HepG2 (cell line): Measurements from ENCODE around the gene APOA1. TPM values are rescaled to one million over a fixed set of nuclear protein-coding genes. Genes with fewer than 3 reads are reported as not detected.

Experiments
- ATF6 ChIP-seq: sonication (generic); formaldehyde crosslinking; conservative IDR thresholded peaks from 2 replicates; pipeline ENCODE4 v1.4.0; 2020; ENCODE audit warnings: missing genetic modification reagents
- ATF7-NPFF ChIP-seq: sonication (generic); formaldehyde crosslinking; IDR thresholded peaks from 2 replicates; pipeline ENCODE4 v1.8.1; 2023; ENCODE audit warnings: mild to moderate bottlenecking, low read depth, missing genetic modification reagents, moderate library complexity
- MXD4 ChIP-seq: IDR thresholded peaks from 2 replicates; pipeline ENCODE4 v1.6.1; 2016; ENCODE audit warnings: mild to moderate bottlenecking, missing biosample characterization, missing genetic modification reagents
- TCF7L2 ChIP-seq: IDR thresholded peaks from 2 replicates; pipeline ENCODE4 v1.6.1; 2011; ENCODE audit warnings: mild to moderate bottlenecking, low read depth, low read length, moderate library complexity
- THRA ChIP-seq: sonication (generic); formaldehyde crosslinking; IDR thresholded peaks from 2 replicates; pipeline ENCODE4 v1.4.0; 2020; ENCODE audit warnings: missing genetic modification reagents, borderline replicate concordance
- ZMAT5 ChIP-seq: sonication (generic); formaldehyde crosslinking; IDR thresholded peaks from 2 replicates; pipeline ENCODE4 v1.5.0; 2020; ENCODE audit warnings: mild to moderate bottlenecking, low read depth, missing genetic modification reagents, borderline replicate concordance
- ZNF263 ChIP-seq: sonication (generic); formaldehyde crosslinking; IDR thresholded peaks from 2 replicates; pipeline ENCODE4 v1.4.0; 2020; ENCODE audit warnings: missing genetic modification reagents
- ZNF484 ChIP-seq: sonication (generic); formaldehyde crosslinking; IDR thresholded peaks from 2 replicates; pipeline ENCODE4 v1.5.1; 2020; ENCODE audit warnings: mild to moderate bottlenecking, low read depth, missing genetic modification reagents, borderline replicate concordance
- ZNF510 ChIP-seq: sonication (generic); formaldehyde crosslinking; IDR thresholded peaks from 2 replicates; pipeline ENCODE4 v1.4.0; 2020; ENCODE audit warnings: low read depth, mild to moderate bottlenecking, missing genetic modification reagents
- ZNF703 ChIP-seq: sonication (generic); formaldehyde crosslinking; IDR thresholded peaks from 2 replicates; pipeline ENCODE4 v1.5.1; 2020; ENCODE audit warnings: missing genetic modification reagents, mild to moderate bottlenecking, moderate library complexity, borderline replicate concordance
- polyA plus RNA-seq, 8 experiments: library from polyadenylated mRNA; depleted of rRNA in 3 of 8; stranded (reverse) in 7 of 8; unstranded in 1 of 8; fragments of >200 nt; fragmentation: Illumina TruSeq in 4 of 8; extraction: Trizol in 4 of 8; gene quantifications; 2 replicates each; pipeline versions ENCODE4 v1.2.1 to v1.2.3, GENCODE V29; 2011 to 2016; ENCODE audit warnings: low read depth in 4 of 8, missing spikeins in 1 of 8, mixed read lengths in 1 of 8; ENCODE audit not compliant: insufficient read depth in 1 of 8
- total RNA-seq, 5 experiments: library from RNA; depleted of rRNA; stranded (reverse); fragments of >200 nt; fragmentation: Illumina TruSeq; extraction: Trizol; gene quantifications; 2 replicates each; pipeline ENCODE4 v1.2.3, GENCODE V29; 2016; ENCODE audit warnings: low read depth in 1 of 5
- TF ChIP-seq, protein P1 (sequence below): sonication (generic); formaldehyde crosslinking; IDR thresholded peaks from 2 replicates; pipeline ENCODE4 v1.4.0; 2020; ENCODE audit warnings: missing genetic modification reagents, borderline replicate concordance
- TF ChIP-seq, protein P2 (sequence below): sonication (generic); formaldehyde crosslinking; IDR thresholded peaks from 2 replicates; pipeline ENCODE4 v1.4.0; 2020; ENCODE audit warnings: mild to moderate bottlenecking, missing genetic modification reagents
- TF ChIP-seq, protein P3 (sequence below): sonication (generic); formaldehyde crosslinking; IDR thresholded peaks from 2 replicates; pipeline ENCODE4 v1.5.1; 2020; ENCODE audit warnings: missing genetic modification reagents, mild to moderate bottlenecking, borderline replicate concordance

APOA1 gene
- total and polyA plus RNA-seq, 2 of the 13 experiments (the other 11 are each of a cell fraction or from before 2014, with no cell fraction given): 1,973 to 5,485 TPM

DNA sequence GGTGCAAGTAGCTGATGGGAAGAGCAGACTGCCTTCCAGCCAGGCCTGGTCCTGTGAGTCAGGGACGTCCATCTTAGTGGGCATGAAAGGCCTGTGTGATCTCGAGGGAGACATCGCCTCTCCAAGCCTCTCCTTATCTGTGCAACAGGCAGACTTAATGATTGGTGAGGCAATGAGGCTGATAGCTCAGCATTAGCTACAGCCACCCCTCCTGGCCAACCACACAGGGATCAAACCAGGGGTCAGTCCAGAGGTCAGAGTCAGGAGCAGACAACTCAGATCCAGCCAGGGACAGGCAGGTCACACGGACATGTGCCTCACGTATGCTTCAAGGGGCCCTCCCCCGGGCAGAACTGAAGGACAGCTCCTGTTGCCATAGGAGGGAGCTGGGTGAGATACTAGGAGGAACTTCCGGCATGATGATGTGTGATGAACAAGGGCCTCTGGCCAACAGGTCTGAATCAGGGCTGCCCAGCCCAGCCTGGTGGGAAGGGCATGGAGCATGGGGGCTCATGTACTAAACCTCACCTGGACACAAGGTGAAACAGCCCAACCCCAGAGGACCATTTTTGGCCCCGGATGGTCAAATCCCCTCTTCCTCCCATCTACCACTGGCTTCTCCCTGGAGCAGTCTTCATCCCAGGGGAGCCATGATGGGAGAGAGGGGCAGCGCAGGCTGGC is 10.5 kb downstream of the APOA1 start (continued):
- TF ChIP-seq ZNF510 (CRISPR knock-in tag) (peak; percentile 53; the same call in 1 of the 2 replicates), ZMAT5 (no peak), ZNF484 (no peak), TCF7L2 (no peak), ZNF263 (CRISPR knock-in tag) (peak; percentile 54), THRA (CRISPR knock-in tag) (peak; percentile 85; the same call in 1 of the 2 replicates), ZNF703 (CRISPR knock-in tag) (no peak), MXD4 (0 out of 2 replicates have a peak, but pooled peaks have one; percentile 49), ATF6 (CRISPR knock-in tag) (0 out of 2 replicates have a peak, but pooled peaks have one; percentile 55), ATF7-NPFF (CRISPR knock-in tag) (0 out of 2 replicates have a peak, but pooled peaks have one; percentile 16)
- TF ChIP-seq, protein P1, sequence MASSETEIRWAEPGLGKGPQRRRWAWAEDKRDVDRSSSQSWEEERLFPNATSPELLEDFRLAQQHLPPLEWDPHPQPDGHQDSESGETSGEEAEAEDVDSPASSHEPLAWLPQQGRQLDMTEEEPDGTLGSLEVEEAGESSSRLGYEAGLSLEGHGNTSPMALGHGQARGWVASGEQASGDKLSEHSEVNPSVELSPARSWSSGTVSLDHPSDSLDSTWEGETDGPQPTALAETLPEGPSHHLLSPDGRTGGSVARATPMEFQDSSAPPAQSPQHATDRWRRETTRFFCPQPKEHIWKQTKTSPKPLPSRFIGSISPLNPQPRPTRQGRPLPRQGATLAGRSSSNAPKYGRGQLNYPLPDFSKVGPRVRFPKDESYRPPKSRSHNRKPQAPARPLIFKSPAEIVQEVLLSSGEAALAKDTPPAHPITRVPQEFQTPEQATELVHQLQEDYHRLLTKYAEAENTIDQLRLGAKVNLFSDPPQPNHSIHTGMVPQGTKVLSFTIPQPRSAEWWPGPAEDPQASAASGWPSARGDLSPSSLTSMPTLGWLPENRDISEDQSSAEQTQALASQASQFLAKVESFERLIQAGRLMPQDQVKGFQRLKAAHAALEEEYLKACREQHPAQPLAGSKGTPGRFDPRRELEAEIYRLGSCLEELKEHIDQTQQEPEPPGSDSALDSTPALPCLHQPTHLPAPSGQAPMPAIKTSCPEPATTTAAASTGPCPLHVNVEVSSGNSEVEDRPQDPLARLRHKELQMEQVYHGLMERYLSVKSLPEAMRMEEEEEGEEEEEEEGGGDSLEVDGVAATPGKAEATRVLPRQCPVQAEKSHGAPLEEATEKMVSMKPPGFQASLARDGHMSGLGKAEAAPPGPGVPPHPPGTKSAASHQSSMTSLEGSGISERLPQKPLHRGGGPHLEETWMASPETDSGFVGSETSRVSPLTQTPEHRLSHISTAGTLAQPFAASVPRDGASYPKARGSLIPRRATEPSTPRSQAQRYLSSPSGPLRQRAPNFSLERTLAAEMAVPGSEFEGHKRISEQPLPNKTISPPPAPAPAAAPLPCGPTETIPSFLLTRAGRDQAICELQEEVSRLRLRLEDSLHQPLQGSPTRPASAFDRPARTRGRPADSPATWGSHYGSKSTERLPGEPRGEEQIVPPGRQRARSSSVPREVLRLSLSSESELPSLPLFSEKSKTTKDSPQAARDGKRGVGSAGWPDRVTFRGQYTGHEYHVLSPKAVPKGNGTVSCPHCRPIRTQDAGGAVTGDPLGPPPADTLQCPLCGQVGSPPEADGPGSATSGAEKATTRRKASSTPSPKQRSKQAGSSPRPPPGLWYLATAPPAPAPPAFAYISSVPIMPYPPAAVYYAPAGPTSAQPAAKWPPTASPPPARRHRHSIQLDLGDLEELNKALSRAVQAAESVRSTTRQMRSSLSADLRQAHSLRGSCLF (CRISPR knock-in tag): peak; percentile 49; the same call in 1 of the 2 replicates
- TF ChIP-seq, protein P2, sequence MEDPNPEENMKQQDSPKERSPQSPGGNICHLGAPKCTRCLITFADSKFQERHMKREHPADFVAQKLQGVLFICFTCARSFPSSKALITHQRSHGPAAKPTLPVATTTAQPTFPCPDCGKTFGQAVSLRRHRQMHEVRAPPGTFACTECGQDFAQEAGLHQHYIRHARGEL (CRISPR knock-in tag): no peak
- TF ChIP-seq, protein P3, sequence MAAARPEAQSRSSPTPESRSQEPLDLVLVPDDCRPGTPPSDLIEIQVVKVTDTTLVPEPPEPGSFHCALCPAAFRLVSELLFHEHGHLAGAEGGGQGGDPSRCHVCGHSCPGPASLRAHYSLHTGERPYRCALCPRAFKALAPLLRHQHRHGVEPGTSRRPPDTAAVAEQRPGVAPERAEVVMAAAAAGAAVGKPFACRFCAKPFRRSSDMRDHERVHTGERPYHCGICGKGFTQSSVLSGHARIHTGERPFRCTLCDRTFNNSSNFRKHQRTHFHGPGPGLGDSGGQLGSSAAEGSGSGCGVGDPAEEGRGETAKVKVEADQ (CRISPR knock-in tag): peak; percentile 43; the same call in 1 of the 2 replicates
